ENCODE results near the gene DUSP5.

DNA sequence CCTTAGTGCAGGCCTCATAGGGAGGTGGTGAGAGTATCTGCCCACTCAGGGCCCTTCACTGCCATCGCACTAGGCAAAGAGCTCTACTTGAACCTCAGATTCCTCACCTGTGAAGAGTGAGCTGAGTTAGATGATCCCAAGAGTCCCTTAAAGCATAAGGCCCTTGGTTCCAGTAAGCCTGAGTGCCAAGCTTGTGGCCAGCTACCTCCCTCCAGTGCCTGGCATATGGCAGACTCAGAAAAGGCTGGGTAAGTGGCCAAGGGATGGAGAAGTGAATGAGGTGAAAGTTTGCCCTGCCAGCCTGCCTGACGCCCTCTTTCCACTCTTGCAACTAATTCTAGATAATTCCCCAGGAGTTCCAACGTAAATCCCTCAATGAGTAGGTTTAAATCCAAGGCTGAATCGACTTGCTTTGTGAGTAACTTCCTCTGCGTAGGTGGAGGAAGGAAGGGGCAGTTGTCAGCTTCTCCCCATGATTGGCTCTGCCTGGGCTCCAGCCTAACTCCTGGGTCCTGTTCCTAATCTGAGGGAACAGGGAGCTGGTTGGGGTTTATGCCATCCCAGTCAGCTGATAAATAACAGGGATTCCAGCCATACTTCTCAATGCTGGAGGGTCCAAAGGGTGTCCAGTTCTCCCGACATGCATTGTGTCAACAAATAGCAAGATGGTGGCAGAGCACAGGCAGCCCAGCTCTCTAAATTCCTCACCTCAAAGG is 14.2 kb downstream of the DUSP5 start:
- TF ChIP-seq, protein P1, sequence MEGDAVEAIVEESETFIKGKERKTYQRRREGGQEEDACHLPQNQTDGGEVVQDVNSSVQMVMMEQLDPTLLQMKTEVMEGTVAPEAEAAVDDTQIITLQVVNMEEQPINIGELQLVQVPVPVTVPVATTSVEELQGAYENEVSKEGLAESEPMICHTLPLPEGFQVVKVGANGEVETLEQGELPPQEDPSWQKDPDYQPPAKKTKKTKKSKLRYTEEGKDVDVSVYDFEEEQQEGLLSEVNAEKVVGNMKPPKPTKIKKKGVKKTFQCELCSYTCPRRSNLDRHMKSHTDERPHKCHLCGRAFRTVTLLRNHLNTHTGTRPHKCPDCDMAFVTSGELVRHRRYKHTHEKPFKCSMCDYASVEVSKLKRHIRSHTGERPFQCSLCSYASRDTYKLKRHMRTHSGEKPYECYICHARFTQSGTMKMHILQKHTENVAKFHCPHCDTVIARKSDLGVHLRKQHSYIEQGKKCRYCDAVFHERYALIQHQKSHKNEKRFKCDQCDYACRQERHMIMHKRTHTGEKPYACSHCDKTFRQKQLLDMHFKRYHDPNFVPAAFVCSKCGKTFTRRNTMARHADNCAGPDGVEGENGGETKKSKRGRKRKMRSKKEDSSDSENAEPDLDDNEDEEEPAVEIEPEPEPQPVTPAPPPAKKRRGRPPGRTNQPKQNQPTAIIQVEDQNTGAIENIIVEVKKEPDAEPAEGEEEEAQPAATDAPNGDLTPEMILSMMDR (IDR thresholded peaks at IDR 0.05) = no peak
- TF ChIP-seq, protein P2, sequence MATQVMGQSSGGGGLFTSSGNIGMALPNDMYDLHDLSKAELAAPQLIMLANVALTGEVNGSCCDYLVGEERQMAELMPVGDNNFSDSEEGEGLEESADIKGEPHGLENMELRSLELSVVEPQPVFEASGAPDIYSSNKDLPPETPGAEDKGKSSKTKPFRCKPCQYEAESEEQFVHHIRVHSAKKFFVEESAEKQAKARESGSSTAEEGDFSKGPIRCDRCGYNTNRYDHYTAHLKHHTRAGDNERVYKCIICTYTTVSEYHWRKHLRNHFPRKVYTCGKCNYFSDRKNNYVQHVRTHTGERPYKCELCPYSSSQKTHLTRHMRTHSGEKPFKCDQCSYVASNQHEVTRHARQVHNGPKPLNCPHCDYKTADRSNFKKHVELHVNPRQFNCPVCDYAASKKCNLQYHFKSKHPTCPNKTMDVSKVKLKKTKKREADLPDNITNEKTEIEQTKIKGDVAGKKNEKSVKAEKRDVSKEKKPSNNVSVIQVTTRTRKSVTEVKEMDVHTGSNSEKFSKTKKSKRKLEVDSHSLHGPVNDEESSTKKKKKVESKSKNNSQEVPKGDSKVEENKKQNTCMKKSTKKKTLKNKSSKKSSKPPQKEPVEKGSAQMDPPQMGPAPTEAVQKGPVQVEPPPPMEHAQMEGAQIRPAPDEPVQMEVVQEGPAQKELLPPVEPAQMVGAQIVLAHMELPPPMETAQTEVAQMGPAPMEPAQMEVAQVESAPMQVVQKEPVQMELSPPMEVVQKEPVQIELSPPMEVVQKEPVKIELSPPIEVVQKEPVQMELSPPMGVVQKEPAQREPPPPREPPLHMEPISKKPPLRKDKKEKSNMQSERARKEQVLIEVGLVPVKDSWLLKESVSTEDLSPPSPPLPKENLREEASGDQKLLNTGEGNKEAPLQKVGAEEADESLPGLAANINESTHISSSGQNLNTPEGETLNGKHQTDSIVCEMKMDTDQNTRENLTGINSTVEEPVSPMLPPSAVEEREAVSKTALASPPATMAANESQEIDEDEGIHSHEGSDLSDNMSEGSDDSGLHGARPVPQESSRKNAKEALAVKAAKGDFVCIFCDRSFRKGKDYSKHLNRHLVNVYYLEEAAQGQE (IDR thresholded peaks at IDR 0.05; ENCODE audit: insufficient read depth in 1 of 2, low read depth in 2 of 2, low read length in 1 of 2) = no peak
- no peak for TF ChIP-seq POLR2AphosphoS5 (IDR thresholded peaks at IDR 0.05; ENCODE audit: low read depth, low read length)
- TF ChIP-seq TCF7L2 (IDR thresholded peaks at IDR 0.05; ENCODE audit: low read depth, low read length) = no peak
- no peak for TF ChIP-seq SIN3A (IDR thresholded peaks at IDR 0.05; ENCODE audit: borderline replicate concordance, insufficient read depth, low read depth, low read length)
